ENCODE data around the gene IRGC. TPM values are rescaled to one million over a fixed set of nuclear protein-coding genes. Genes with fewer than 3 reads are reported as not detected.

IRGC gene
- total RNA-seq, 1 donor, result not detected

Other genes with a start within 250 kb of the IRGC start
- gene PHLDB3, start 211.3 kb upstream of the IRGC start, total RNA-seq, result 22.9 TPM
- 112 TPM for gene ETHE1, start 188.9 kb upstream of the IRGC start, total RNA-seq
- 0.81 TPM for gene ZNF575, start 182.9 kb upstream of the IRGC start, total RNA-seq
- 43.4 TPM for gene XRCC1, start 140.5 kb upstream of the IRGC start, total RNA-seq
- gene PINLYP, start 140.3 kb upstream of the IRGC start, total RNA-seq, result 5.4 TPM
- gene IRGQ, start 119.9 kb upstream of the IRGC start, total RNA-seq, result 25.9 TPM
- 18.0 TPM for gene ZNF576, start 119.5 kb upstream of the IRGC start, total RNA-seq
- under 0.01 TPM for gene SRRM5, start 104.0 kb upstream of the IRGC start, total RNA-seq
- 23.7 TPM for gene ZNF428, start 96.4 kb upstream of the IRGC start, total RNA-seq
- gene CADM4, start 76.2 kb upstream of the IRGC start, total RNA-seq, result 0.27 TPM
- gene PLAUR, start 45.9 kb upstream of the IRGC start, total RNA-seq, result 29.6 TPM
- 14.8 TPM for gene SMG9, start 38.9 kb downstream of the IRGC start, total RNA-seq
- 136 TPM for gene KCNN4, start 64.9 kb downstream of the IRGC start, total RNA-seq
- 3.5 TPM for gene LYPD5, start 86.4 kb downstream of the IRGC start, total RNA-seq
- gene ZNF283, start 111.2 kb downstream of the IRGC start, total RNA-seq, result 5.7 TPM
- gene ZNF404, start 167.9 kb downstream of the IRGC start, total RNA-seq, result 2.7 TPM
- gene ZNF45, start 219.2 kb downstream of the IRGC start, total RNA-seq, result 12.9 TPM
- gene ZNF221, start 235.2 kb downstream of the IRGC start, total RNA-seq, result 3.8 TPM

Data from hematopoietic multipotent progenitor cell (in vitro differentiated cells).